GM18508 (cell line): ENCODE data around the gene MANF.
"Not testable (repeated sequence)": the region's sequence is repeated elsewhere in the genome, so short reads cannot be mapped to it uniquely, and the experiment has no call there.

ENCODE experiments used
- ATAC-seq: cut with Tn5 transposase; IDR thresholded peaks from one replicate; pipeline ENCODE4 v1.9.1; 2021; ENCODE audit warnings: moderate number of reproducible peaks; ENCODE audit not compliant: insufficient read depth, unreplicated experiment

MANF gene

GRCh38 chr3:51384726-51385473, at the start of gene MANF:
TSS of gene MANF (plus strand) at chr3:51385291. CDS start at chr3:51385343, 52 bp downstream.
- peak; percentile 69 for ATAC-seq

- no peak for ATAC-seq
These were observed 48.8 kb upstream of the MANF start for GRCh38 chr3:51336261-51336660.

- no peak for ATAC-seq
These were observed 47.4 kb upstream of the MANF start for GRCh38 chr3:51337666-51338065.

- ATAC-seq: no peak
These were observed 46.5 kb upstream of the MANF start for GRCh38 chr3:51338632-51339031.

DNA sequence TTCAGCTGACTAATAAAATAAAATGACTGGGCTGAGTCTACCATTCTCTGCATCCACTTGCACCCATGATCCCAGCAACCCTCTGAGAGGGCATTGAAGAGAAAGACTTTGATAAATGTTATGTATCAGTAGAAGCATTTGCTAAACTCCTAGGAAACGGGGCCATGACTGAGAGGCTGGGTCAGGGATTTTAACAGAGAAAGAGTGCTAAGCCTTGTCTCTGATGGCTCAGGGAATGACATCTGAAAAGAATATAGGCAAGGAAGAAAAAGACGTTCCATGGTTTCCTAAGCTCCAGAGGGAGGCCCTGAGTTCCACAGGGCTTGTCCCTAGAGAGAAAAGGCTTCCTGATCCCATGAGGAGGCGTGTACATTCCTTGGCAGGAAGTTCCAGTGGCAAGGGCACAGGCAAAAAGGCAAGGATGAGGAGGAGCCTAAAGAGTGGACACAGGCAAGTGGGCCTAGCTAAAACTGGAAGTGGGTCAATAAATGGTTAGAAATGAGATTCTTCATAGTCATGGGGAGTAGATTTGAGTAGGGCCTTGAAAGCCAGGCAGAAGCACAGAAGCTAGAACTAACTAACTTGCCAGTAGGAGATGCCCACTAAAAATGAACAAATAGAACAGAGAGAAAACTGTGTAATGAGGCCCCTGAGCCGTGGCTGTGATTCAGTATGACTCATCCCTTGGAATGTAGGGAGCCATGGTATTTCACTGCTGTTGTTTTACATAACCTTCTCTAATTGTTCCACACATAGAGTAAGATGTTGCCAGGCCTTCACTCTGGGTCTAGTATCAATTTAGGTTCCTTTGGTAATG, 44.9 kb upstream of the MANF start:
- no peak for ATAC-seq

DNA sequence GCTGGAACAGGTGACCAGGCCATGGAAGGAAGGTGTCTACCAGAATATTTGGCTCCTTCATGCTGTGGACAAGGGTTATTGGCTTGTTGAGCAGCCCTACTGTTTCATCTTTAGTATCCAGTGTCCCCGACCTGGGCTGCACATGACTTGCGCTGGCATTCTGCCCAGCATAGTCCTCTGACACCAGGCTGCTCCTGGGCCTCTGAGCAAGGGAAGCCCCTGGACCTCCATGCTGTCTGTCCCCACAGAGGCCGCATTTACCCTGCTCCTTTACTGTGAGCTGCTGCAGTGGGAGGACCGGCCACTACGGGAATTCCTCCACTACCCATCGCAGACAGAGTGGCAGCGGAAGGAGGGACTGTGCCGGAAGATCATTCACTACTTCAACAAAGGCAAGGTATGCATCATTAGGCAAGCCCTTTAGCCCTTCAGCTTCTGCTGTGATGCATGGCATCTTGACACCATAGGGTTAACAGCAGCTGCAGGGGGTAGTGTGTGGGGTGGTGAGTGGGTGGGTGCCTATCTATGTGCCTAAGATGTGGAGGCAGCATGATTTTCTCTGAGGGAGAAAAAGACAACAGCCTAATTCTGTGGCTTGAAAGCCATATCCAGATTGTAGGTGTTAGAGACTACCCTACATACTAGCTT, 44.0 kb upstream of the MANF start:
- no peak for ATAC-seq

DNA sequence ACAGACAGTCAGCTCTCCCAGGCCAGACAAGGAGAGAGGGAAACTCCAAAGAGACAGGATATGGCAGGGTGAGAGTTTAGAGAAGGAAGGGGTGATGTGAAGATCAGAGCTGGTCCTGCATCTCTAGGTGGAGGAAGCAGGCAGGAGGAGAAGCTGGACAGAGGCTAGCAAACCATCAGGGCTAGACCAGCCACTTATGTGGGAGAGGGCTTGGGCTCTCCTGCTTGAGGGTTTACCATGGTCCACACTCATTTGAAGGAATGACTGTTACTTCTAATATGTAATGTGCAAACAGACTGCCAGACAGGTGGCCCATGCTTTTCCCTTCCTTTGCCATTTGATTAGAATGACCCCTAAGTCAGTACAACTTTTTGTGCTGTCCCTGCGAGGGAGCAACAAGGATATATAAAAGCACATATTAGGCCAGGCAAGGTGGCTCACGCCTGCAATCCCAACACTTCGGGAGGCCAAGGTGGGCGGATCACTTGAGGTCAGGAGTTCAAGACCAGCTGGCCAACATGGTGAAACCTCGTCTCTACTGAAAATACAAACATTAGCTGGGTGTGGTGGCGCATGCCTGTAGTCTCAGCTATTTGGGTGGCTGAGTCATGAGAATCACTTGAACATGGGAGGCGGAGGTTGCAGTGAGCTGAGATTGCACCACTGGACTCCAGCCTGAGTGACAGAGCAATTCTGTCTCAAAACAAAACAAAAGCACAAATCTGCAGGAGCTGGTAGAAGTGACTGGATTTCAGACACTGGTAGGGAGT, 41.0 kb upstream of the MANF start:
- ATAC-seq: no peak

GRCh38 chr3:51350751-51351150, 34.3 kb upstream of the MANF start:
- ATAC-seq: no peak

GRCh38 chr3:51353131-51353530, 32.0 kb upstream of the MANF start:
- ATAC-seq: no peak

- no peak for ATAC-seq
These were observed 31.4 kb upstream of the MANF start for GRCh38 chr3:51353691-51354090.

GRCh38 chr3:51354172-51354571, 30.9 kb upstream of the MANF start:
- no peak for ATAC-seq

DNA sequence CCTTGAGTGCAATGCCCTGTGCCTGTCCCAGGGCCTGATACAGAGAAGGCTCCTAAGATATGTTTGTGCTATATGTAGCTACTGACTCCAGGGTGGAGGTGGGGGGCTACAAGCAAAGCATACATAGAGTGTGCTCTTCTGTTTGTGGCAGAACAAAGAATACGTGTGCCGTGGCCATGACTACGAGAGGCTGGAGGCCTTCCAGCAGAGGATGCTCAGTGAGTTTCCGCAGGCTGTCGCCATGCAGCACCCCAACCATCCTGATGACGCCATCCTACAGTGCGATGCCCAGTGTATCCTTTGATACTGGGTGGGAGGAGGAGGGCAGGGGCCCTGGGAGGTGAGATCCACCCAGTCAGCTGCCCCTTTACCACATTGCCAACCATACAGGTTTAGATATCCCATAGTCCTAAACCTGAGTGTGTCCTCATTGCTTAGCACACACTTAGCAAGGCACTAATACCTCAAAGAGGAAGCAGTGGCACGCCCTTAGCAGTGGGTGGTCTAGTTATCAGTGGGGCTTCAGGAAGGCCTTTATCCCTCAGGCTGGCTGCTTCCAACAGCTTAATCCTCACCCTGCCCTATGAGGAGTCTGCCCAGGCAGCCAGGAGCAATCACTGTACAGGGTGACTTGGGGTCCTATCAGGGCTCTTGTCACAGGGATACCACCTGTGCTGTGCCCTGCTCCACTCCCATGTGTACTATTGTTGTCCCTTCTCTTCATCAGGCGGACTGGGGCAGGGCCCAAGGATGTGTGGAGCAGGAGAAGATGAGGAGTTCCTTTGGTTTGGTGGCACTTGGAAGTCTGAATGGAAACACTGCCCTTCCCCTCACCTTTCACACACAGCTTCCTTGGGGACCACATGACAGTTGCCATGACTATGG, 30.1 kb upstream of the MANF start:
- no peak for ATAC-seq

DNA sequence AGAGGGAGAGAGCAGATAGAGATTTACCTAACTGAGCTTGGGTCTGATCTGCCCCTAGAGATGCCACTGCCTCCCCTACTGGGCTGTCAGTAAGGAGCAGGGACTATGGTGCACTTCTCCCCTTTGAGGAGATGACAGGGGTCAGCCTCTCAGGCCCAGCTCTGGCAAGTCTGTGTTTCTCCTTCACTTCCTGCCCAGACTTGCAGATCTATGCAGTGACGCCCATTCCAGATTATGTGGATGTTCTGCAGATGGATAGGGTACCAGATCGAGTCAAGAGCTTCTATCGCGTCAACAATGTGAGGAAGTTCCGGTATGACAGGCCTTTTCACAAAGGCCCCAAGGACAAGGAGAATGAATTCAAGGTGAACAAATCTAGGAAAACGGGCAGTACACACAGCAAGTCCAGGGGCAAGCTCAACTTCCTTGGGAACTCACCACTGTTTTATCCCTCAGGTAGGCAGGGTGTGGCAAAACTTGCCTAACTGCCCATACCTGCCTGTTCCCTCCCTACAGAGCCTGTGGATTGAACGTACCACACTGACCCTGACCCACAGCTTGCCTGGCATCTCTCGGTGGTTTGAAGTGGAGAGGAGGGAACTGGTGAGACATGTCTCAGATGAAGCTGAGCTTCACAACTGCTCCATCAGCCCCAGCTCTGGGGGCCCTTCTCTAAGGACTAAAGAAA, 29.1 kb upstream of the MANF start:
- no peak for ATAC-seq

DNA sequence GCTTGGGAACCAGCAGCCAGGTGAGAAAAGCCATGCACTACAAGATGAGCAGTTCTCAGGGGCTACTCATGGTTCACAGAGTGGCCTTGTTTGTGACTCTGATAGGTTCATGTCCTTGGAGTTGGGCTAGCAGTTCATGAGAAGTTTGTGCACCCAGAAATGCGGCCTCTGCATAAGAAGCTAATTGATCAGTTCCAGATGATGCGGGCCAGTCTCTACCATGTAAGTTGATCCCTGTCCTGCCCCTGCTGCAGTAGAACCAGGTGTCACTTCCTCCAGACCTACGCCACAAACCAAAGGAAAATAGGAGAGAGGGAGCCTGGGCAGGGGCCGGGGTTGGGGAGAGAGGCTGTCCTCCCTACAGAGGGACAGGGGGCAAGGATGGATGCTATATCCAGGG, 27.2 kb upstream of the MANF start:
- ATAC-seq: no peak

GRCh38 chr3:51358981-51359380, 26.1 kb upstream of the MANF start:
- ATAC-seq: no peak

DNA sequence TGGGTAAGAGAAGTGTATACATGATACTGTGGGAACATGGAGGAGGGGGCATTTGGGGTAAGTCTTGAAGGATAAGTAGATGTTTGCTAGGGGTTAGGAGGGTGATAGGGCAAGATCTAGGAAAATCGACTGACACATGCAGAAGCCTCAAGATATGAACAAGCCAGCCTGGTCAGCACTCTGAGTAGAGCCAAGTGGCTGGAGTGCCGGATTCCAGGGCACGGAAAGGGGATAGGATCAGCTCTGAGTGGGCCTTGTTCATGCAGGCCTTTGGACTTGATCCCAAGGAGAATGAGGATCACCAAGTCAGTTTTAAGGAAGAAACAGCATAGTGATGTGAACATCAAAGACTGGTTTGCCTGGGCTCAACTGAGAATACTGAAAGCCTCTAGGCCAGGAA, 24.3 kb upstream of the MANF start:
- no peak for ATAC-seq

- no peak for ATAC-seq
These were observed 23.3 kb upstream of the MANF start for GRCh38 chr3:51361746-51362145.

GRCh38 chr3:51362476-51362875, 22.6 kb upstream of the MANF start:
- no peak for ATAC-seq

- not testable (repeated sequence) for ATAC-seq
These were observed 16.8 kb upstream of the MANF start for GRCh38 chr3:51368276-51368675.
